Measurements from ENCODE around the gene LILRA1.

- TF ChIP-seq, protein P1, sequence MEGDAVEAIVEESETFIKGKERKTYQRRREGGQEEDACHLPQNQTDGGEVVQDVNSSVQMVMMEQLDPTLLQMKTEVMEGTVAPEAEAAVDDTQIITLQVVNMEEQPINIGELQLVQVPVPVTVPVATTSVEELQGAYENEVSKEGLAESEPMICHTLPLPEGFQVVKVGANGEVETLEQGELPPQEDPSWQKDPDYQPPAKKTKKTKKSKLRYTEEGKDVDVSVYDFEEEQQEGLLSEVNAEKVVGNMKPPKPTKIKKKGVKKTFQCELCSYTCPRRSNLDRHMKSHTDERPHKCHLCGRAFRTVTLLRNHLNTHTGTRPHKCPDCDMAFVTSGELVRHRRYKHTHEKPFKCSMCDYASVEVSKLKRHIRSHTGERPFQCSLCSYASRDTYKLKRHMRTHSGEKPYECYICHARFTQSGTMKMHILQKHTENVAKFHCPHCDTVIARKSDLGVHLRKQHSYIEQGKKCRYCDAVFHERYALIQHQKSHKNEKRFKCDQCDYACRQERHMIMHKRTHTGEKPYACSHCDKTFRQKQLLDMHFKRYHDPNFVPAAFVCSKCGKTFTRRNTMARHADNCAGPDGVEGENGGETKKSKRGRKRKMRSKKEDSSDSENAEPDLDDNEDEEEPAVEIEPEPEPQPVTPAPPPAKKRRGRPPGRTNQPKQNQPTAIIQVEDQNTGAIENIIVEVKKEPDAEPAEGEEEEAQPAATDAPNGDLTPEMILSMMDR (conservative IDR thresholded peaks at IDR 0.05): no peak
- no peak for TF ChIP-seq ZFX (IDR thresholded peaks at IDR 0.05)
Observed at GRCh38 chr19:54612428-54612827, 19.0 kb downstream of the LILRA1 start.

All from C4-2B (cell line).